SIG-M5 treated with dmso at 0.1 percent for 504 hours (cell line): ENCODE results near the gene FER.
"Not testable (repeated sequence)": the region's sequence is repeated elsewhere in the genome, so short reads cannot be mapped to it uniquely, and the experiment has no call there.

Experiments
- DNase-seq: peaks from one replicate; lab custom pipeline; 2025; ENCODE audit not compliant: unreplicated experiment; lab: John Stamatoyannopoulos, UW

FER gene

GRCh38 chr5:108797986-108798385, 50.3 kb downstream of the FER start:
- no peak for DNase-seq

GRCh38 chr5:108798513-108799265, 51.0 kb downstream of the FER start:
- no peak for DNase-seq

- DNase-seq = no peak
These were observed 53.6 kb downstream of the FER start for GRCh38 chr5:108801301-108801700.

- peak; percentile 39 for DNase-seq
These were observed 54.1 kb downstream of the FER start for GRCh38 chr5:108801776-108802175.

- DNase-seq = no peak
These were observed 63.0 kb downstream of the FER start for GRCh38 chr5:108810717-108811116.

- no peak for DNase-seq
These were observed 66.0 kb downstream of the FER start for GRCh38 chr5:108813673-108814072.

GRCh38 chr5:108814551-108814950, 66.9 kb downstream of the FER start:
- DNase-seq = no peak

GRCh38 chr5:108818613-108819272, 71.0 kb downstream of the FER start:
- peak; percentile 11 for DNase-seq

GRCh38 chr5:108820983-108821382, 73.3 kb downstream of the FER start:
- no peak for DNase-seq

GRCh38 chr5:108822211-108822947, 74.7 kb downstream of the FER start:
- DNase-seq = no peak

- no peak for DNase-seq
These were observed 79.4 kb downstream of the FER start for GRCh38 chr5:108827131-108827530.

GRCh38 chr5:108830705-108831276, 83.1 kb downstream of the FER start:
- DNase-seq = no peak

- DNase-seq = no peak
These were observed 88.8 kb downstream of the FER start for GRCh38 chr5:108836492-108836891.

GRCh38 chr5:108842260-108842941, 94.7 kb downstream of the FER start:
- DNase-seq = not testable (repeated sequence)

GRCh38 chr5:108851129-108851528, 103.4 kb downstream of the FER start:
- DNase-seq = not testable (repeated sequence)

- no peak for DNase-seq
These were observed 110.2 kb downstream of the FER start for GRCh38 chr5:108857905-108858304.

- DNase-seq = peak; percentile 91
These were observed 111.3 kb downstream of the FER start for GRCh38 chr5:108858959-108859358.

- DNase-seq = no peak
These were observed 114.5 kb downstream of the FER start for GRCh38 chr5:108862211-108862610.

- not testable (repeated sequence) for DNase-seq
These were observed 118.4 kb downstream of the FER start for GRCh38 chr5:108866097-108866496.

GRCh38 chr5:108867656-108868055, 120.0 kb downstream of the FER start:
- DNase-seq = peak; percentile 77

- DNase-seq = no peak
These were observed 121.4 kb downstream of the FER start for GRCh38 chr5:108869066-108869465.
